Peyer's patch (tissue), 4 donors: ENCODE measurements around the gene CHMP4B.
A peak's percentile ranks its signal among the peaks of the same experiment; 100 is the strongest.

Experiments used
- POLR2A ChIP-seq, 2 donors: fragments of 450-650 bp; IDR thresholded peaks; one replicate each; pipeline ENCODE4 v1.5.1; 2017; ENCODE audit warnings: antibody characterized with exemption in 2 of 2, mild to moderate bottlenecking in 2 of 2, moderate library complexity in 2 of 2
- TF ChIP-seq, protein P1 (sequence below), 6 experiments: fragments of 450-650 bp in 4 of 6; fragments of 200-600 bp in 2 of 6; sonication (generic) in 1 of 6; IDR thresholded peaks; one replicate each; pipeline ENCODE4 v1.5.1; 2017 to 2019; ENCODE audit warnings: antibody characterized with exemption in 6 of 6, mild to moderate bottlenecking in 3 of 6, moderate library complexity in 1 of 6

DNA sequence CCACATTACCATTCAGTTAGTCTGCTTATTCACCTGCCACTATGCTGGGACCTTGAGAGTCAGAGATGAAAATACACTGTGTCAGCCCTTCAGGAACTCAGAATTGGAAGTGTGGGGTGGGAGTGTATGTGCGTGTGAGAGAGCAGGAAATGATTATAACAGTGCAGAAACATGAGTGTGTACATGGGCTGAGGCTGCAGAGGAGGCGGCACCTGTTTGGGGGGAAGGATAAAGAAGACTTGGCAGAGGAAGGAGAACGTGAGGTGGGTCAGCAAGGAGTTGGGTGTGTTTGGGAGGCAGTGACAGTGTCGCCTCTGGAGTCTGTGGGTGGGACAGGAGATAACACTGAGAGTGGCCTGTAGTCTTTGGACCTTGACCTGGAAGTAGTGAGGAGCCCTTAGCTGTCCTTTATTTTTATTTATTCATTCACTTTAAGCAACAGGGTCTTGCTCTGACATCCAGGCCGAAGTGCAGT, 3.1 kb downstream of the CHMP4B start:
- peak; percentile 33 to 57 for TF ChIP-seq POLR2A (IDR thresholded peaks at IDR 0.05)
- TF ChIP-seq, protein P1, sequence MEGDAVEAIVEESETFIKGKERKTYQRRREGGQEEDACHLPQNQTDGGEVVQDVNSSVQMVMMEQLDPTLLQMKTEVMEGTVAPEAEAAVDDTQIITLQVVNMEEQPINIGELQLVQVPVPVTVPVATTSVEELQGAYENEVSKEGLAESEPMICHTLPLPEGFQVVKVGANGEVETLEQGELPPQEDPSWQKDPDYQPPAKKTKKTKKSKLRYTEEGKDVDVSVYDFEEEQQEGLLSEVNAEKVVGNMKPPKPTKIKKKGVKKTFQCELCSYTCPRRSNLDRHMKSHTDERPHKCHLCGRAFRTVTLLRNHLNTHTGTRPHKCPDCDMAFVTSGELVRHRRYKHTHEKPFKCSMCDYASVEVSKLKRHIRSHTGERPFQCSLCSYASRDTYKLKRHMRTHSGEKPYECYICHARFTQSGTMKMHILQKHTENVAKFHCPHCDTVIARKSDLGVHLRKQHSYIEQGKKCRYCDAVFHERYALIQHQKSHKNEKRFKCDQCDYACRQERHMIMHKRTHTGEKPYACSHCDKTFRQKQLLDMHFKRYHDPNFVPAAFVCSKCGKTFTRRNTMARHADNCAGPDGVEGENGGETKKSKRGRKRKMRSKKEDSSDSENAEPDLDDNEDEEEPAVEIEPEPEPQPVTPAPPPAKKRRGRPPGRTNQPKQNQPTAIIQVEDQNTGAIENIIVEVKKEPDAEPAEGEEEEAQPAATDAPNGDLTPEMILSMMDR (IDR thresholded peaks at IDR 0.05) = no peak
